ENCODE results near the gene MYORG. TPM values are rescaled to one million over a fixed set of nuclear protein-coding genes. Genes with fewer than 3 reads are reported as not detected.

Gene MYORG
- total and polyA plus RNA-seq, 9 of the 15 experiments (the other 6 are each of a cell fraction or from before 2014, with no cell fraction given): 0.06 to 0.82 (median 0.18) TPM

GRCh38 chr9:34318163-34318790 lies 58.4 kb downstream of the MYORG start (continued):
- TF ChIP-seq ETS2 (tag; IDR thresholded peaks at IDR 0.05; ENCODE audit: borderline replicate concordance, poor library complexity, severe bottlenecking): no peak

GRCh38 chr9:34317436-34317835 lies 59.3 kb downstream of the MYORG start:
- H3K9ac ChIP-seq (ENCODE audit: insufficient read depth in 1 of 2, low read depth in 2 of 2, low read length in 2 of 2): no peak overlapping the region
- H3K9me1 ChIP-seq (ENCODE audit: control insufficient read depth, insufficient read depth, low read length): no peaks in the 10 kb centered on the region
- peak overlapping the region; percentile 20; the same call in 1 of the 3 replicates for H3K27ac ChIP-seq (ENCODE audit: extremely low read depth, low read depth, low read length)
- peaks cover 3 to 8% of the 10 kb centered on the region in 2 experiments; a peak in 4 of 5 replicates for H3K4me1 ChIP-seq (replicated peaks in 1 of 2; ENCODE audit: control insufficient read depth in 2 of 2, insufficient read depth in 2 of 2, low read length in 2 of 2)
- no peak overlapping the region for H3K4me2 ChIP-seq (ENCODE audit: insufficient read depth, low read length)
- DNase-seq (ENCODE audit: extremely low read depth in 1 of 4, low spot score in 3 of 4) (no peak), FAIRE-seq (peak; percentile 11), ATAC-seq (peak; percentile 60; the same call in 2 of the 3 replicates)
- BruUV-seq (replicated peaks): no TSS peak
- no peaks in the 10 kb centered on the region for H4K20me1 ChIP-seq (replicated peaks; ENCODE audit: control insufficient read depth, insufficient read depth, low read length)
- H3K9me3 ChIP-seq (replicated peaks; ENCODE audit: control insufficient read depth, insufficient read depth, low read depth, low read length): no peaks in the 10 kb centered on the region
- intact Hi-C loops (cut with micrococcal nuclease): no loop called here
- WGBS (ENCODE audit: insufficient coverage, low coverage, missing lambda C conversion rate): 29% methylated on average over 2 of the region's 2 CpGs
- CTCF ChIA-PET (ENCODE audit: low intra/inter-chr PET ratio): no interaction called here
- POLR2A ChIA-PET: interaction anchor here (0.6 to 1.9 kb wide), 3 partner anchors 10 to 1051 kb away, joined by 3 to 6 read pairs (median 5); no protein-coding TSS in a partner anchor
- no peaks in the 10 kb centered on the region for H3K27me3 ChIP-seq (ENCODE audit: control insufficient read depth in 2 of 2, insufficient read depth in 2 of 2, low read length in 2 of 2)
- in situ Hi-C loops (cut with MboI): no loop called here
- 0 out of 3 replicates have a peak, but pooled peaks cover 2% of the 10 kb centered on the region for H3K36me3 ChIP-seq (ENCODE audit: control insufficient read depth, insufficient read depth, low read length)
- H3K4me3 ChIP-seq: no peak overlapping the region
- peaks cover 16% of the 10 kb centered on the region; the same call in 2 of the 3 replicates for H3K79me2 ChIP-seq (ENCODE audit: control insufficient read depth, insufficient read depth, low read length)
- H2AFZ ChIP-seq (ENCODE audit: low read depth, low read length): no peak overlapping the region
- TF ChIP-seq ZBTB1 (CRISPR knock-in tag; IDR thresholded peaks at IDR 0.05; ENCODE audit: borderline replicate concordance, low read depth) (no peak), GTF2F1 (IDR thresholded peaks at IDR 0.05; ENCODE audit: low read depth, low read length) (no peak), KDM1A (IDR thresholded peaks at IDR 0.05) (no peak), YBX1 (IDR thresholded peaks at IDR 0.05) (no peak), CHD4 (IDR thresholded peaks at IDR 0.05; ENCODE audit: insufficient read depth, insufficient replicate concordance, low read depth, low read length, poor library complexity, severe bottlenecking) (no peak), ZNF274 (IDR thresholded peaks at IDR 0.05; ENCODE audit: borderline replicate concordance, low read depth, low read length) (no peak), ZNF280A (IDR thresholded peaks at IDR 0.05; ENCODE audit: low read depth, partially characterized antibody) (no peak), RBBP5 (IDR thresholded peaks at IDR 0.05; ENCODE audit: borderline replicate concordance, insufficient read depth, low read length, poor library complexity, severe bottlenecking) (no peak), POU5F1 (IDR thresholded peaks at IDR 0.05; ENCODE audit: borderline replicate concordance, low read depth, low read length, partially characterized antibody) (no peak), HMBOX1 (IDR thresholded peaks at IDR 0.05) (peak; percentile 80), CHD2 (IDR thresholded peaks at IDR 0.05; ENCODE audit: low read depth, low read length) (no peak), MEIS2 (IDR thresholded peaks at IDR 0.05; ENCODE audit: partially characterized antibody) (peak; percentile 58), CLOCK (CRISPR knock-in tag; IDR thresholded peaks at IDR 0.05; ENCODE audit: borderline replicate concordance) (no peak)

Data from K562 (cell line).